Upper lobe of left lung (tissue), 6 donors: ENCODE results near the gene XCR1. TPM values are rescaled to one million over a fixed set of nuclear protein-coding genes. Genes with fewer than 3 reads are reported as not detected.
A peak's percentile ranks its signal among the peaks of the same experiment; 100 is the strongest.

Source experiments
- ATAC-seq, 2 donors: fragments of 200-7000 bp; cut with Tn5 transposase; one replicate each; pipeline ENCODE4 v1.9.1; 2022; ENCODE audit warnings: mild to moderate bottlenecking in 2 of 2, moderate library complexity in 2 of 2; ENCODE audit not compliant: low FRiP score in 2 of 2
- DNase-seq, 2 donors: peaks; one replicate each; pipeline ENCODE4 v3.0.0-alpha.2; 2019 to 2020
- H3K27ac ChIP-seq, 4 donors: fragments of 200-600 bp; sonication (generic); one replicate each; pipeline ENCODE4 v1.5.1; 2016 to 2019
- H3K27me3 ChIP-seq, 4 donors: fragments of 200-600 bp; sonication (generic); one replicate each; pipeline ENCODE4 v1.5.1; 2017 to 2019
- H3K36me3 ChIP-seq, 4 donors: fragments of 200-600 bp; sonication (generic); one replicate each; pipeline ENCODE4 v1.5.1; 2016 to 2019
- H3K4me1 ChIP-seq, 4 donors: fragments of 200-600 bp; sonication (generic); one replicate each; pipeline ENCODE4 v1.5.1; 2018 to 2019
- H3K4me3 ChIP-seq, 4 donors: fragments of 200-600 bp; sonication (generic); one replicate each; pipeline ENCODE4 v1.5.1; 2017 to 2019; ENCODE audit warnings: mild to moderate bottlenecking in 2 of 4, moderate library complexity in 1 of 4
- H3K9me3 ChIP-seq, 4 donors: fragments of 200-600 bp; sonication (generic); one replicate each; pipeline ENCODE4 v1.5.1; 2018 to 2019
- EP300 ChIP-seq, 4 donors: sonication (generic); formaldehyde crosslinking; IDR thresholded peaks; one replicate each; pipeline ENCODE4 v1.5.1; 2017; ENCODE audit warnings: antibody characterized with exemption in 4 of 4, control low read depth in 2 of 4
- POLR2A ChIP-seq, 4 donors: fragments of 450-650 bp; IDR thresholded peaks; one replicate each; pipeline ENCODE4 v1.5.1; 2016 to 2017; ENCODE audit warnings: antibody characterized with exemption in 4 of 4, mild to moderate bottlenecking in 2 of 4
- POLR2AphosphoS5 ChIP-seq, 2 donors: sonication (generic); formaldehyde crosslinking; IDR thresholded peaks; one replicate each; pipeline ENCODE4 v1.5.1; 2017; ENCODE audit warnings: antibody characterized with exemption in 2 of 2
- WGBS, 2 donors: methylation state at CpG; one replicate each; pipeline ENCODE4 v1.1.5; 2017 to 2018; 5-methylcytosine and 5-hydroxymethylcytosine counted together
- total RNA-seq, 6 donors: library from RNA; depleted of rRNA in 4 of 6; stranded (reverse); fragments of >200 nt in 4 of 6; gene quantifications; one replicate each; pipeline versions ENCODE4 v1.1.0 to v1.2.1, GENCODE V29; 2016 to 2021
- TF ChIP-seq, protein P1 (sequence below), 6 experiments: fragments of 450-650 bp in 4 of 6; fragments of 200-600 bp in 2 of 6; sonication (generic) in 2 of 6; IDR thresholded peaks; one replicate each; pipeline ENCODE4 v1.5.1; 2016 to 2019; ENCODE audit warnings: antibody characterized with exemption in 6 of 6
- donor health status: DM: no; HTN: no; CAD: no; lungs with moderate emphysema.
- donor health status: DM: no; HTN: yes; CAD: no; lungs with severe emphysema.

XCR1 gene
- total RNA-seq, 6 donors from 2014 or later: 0.15 to 0.47 (median 0.28) TPM; not detected in 2

DNA sequence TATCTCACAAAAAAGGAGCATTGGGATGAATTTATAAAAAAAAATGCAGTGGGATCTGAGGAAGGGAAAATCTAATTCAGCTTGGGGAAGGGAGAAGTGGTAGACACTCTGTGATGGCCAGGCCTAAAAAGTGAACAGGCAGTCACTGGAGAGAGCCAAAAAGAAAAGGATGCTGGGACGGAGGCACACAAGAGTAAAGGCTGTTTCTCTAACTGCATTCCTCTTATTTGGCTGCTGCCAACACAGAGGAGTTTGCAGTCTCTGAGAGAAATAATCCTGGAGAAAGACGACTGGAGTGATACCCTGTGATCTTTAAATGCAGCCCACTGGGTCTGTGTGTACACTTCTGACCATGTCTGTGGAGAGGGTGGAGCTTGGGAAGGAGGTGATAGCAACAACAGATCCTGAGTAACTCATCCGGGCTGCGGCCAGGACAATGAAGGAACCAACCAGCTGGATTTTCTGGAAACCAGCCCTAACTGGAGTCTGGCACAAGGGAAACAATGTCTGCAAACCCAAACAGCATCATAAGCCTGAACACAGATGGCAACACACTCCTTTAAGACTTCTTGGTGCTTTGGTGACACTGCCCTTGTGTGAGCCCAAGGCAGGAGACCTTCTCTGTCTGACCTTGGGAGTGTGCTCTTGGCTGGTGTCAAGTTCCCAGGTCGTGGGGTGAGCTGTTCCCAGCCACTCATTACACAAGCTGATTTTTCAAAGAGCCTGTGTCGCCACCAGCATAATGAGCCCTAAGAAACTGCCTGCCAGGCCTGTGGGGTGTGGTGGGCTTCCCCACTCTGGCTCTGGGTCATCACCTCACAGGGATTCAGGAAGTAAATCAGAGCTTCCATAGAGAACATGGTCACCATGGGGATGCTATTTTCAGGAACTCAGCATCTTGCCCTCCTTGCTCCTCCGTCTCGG is 39.7 kb downstream of the XCR1 start:
- Histone ChIP-seq H3K4me3 (no peak overlapping the region), H3K27ac (peak overlapping the region; percentile 77 to 86 (median 79)), H3K36me3 (peaks cover 3 to 23% (median 16%) of the 10 kb centered on the region in 4 donors), H3K27me3 (no peaks in the 10 kb centered on the region), H3K9me3 (no peaks in the 10 kb centered on the region), H3K4me1 (peaks cover 52 to 83% (median 62%) of the 10 kb centered on the region in 4 donors)
- ATAC-seq (peak; percentile 31 to 77), DNase-seq (no peak)
- WGBS, 2 donors: 51% methylated on average over 7 to 8 of the region's 8 CpGs
- no peak for TF ChIP-seq EP300 (IDR thresholded peaks at IDR 0.05)
- no peak for TF ChIP-seq POLR2A (IDR thresholded peaks at IDR 0.05)
- TF ChIP-seq, protein P1, sequence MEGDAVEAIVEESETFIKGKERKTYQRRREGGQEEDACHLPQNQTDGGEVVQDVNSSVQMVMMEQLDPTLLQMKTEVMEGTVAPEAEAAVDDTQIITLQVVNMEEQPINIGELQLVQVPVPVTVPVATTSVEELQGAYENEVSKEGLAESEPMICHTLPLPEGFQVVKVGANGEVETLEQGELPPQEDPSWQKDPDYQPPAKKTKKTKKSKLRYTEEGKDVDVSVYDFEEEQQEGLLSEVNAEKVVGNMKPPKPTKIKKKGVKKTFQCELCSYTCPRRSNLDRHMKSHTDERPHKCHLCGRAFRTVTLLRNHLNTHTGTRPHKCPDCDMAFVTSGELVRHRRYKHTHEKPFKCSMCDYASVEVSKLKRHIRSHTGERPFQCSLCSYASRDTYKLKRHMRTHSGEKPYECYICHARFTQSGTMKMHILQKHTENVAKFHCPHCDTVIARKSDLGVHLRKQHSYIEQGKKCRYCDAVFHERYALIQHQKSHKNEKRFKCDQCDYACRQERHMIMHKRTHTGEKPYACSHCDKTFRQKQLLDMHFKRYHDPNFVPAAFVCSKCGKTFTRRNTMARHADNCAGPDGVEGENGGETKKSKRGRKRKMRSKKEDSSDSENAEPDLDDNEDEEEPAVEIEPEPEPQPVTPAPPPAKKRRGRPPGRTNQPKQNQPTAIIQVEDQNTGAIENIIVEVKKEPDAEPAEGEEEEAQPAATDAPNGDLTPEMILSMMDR (IDR thresholded peaks at IDR 0.05): no peak
- TF ChIP-seq POLR2AphosphoS5 (IDR thresholded peaks at IDR 0.05): peak; percentile 12 to 14

DNA sequence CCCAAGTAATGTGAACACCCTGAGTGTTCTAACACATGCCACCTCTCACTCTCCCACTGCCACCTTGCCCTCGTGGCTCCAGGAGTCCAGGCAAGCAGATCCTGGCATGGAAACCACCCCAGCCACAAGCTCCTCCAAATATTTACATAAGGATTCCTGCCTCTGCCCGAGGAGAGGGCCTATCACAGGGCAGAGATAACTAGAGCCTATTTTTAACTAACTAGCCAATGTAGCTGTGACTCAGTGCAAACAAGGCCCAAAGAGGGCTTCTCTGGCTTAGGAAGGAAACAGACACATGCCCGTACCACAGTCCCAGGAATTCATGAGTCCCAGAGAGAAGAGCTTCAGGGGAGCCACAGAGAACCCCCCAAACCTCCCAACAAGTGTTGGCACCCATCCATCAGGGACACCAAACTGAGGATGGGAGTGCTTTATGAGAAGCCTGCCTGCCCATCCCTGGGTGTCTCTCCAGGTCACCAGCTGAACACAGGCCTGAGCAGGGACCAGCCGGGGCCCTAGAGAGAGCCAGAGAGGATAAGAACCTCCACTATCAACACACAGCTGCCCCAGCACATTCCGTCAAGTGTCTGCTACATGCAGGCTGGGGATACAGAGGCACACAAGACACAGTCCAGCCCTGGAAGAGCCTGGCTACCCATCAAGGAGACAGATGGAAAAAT is 40.8 kb downstream of the XCR1 start:
- no peaks in the 10 kb centered on the region for H3K27me3 ChIP-seq
- peaks cover 8 to 34% (median 28%) of the 10 kb centered on the region in 4 donors for H3K36me3 ChIP-seq
- peaks cover 41 to 71% (median 52%) of the 10 kb centered on the region in 4 donors for H3K4me1 ChIP-seq
- peak in 1 of 2 donors; percentile 10 for TF ChIP-seq POLR2AphosphoS5 (IDR thresholded peaks at IDR 0.05)
- no peak for TF ChIP-seq POLR2A (IDR thresholded peaks at IDR 0.05)
- DNase-seq: peak in 1 of 2 donors; percentile 80
- H3K4me3 ChIP-seq: no peak overlapping the region
- H3K27ac ChIP-seq: peak overlapping the region; percentile 77 to 86 (median 79)
- ATAC-seq: peak; percentile 48 to 79
- H3K9me3 ChIP-seq: no peaks in the 10 kb centered on the region
- 46 to 48% methylated on average over 5 of the region's 5 CpGs for WGBS, 2 donors

DNA sequence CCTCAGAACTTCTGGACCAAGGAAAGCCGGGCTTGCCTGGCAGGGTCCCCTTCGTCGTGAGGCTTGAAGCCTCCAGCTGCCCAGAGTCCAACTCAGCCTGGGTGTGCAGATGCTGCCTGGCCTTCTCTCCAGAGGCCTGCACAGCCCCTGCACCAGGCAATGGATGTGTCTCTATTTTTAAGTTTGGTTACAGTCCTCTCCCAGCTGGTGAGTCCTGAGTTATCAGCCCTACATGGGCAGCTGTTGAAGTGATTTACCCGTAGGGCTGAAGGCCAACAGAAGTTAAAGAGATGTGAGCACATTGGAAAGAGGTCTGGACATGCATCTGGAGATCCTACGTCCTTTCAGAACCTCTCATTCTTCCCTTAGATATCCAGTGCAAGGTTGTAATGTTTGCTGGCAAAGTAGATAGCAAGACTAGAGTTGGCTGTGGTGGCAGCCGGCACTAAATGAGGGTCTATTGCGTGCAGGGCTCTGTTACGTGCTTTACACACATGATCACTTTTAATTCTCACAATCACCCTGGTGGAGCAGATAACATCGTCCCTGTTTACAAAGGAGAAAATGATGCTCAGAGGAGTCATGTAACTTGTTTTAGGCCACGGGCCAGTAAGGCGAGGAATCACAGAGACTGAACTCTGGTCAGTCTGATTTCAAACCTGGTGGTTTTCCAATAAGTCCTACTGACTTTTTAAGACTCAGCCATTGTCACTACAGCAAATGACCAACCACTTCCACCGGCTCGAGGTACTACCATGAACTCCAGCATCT is 41.6 kb downstream of the XCR1 start:
- no peak for ATAC-seq
- TF ChIP-seq POLR2A (IDR thresholded peaks at IDR 0.05) (no peak), EP300 (IDR thresholded peaks at IDR 0.05) (no peak), POLR2AphosphoS5 (IDR thresholded peaks at IDR 0.05) (no peak)
- TF ChIP-seq, protein P1 (IDR thresholded peaks at IDR 0.05): no peak
- H3K27ac ChIP-seq: peak overlapping the region; percentile 51 to 86 (median 79)
- H3K9me3 ChIP-seq: no peaks in the 10 kb centered on the region
- H3K4me3 ChIP-seq: no peak overlapping the region
- H3K27me3 ChIP-seq: no peaks in the 10 kb centered on the region
- no peak for DNase-seq
- WGBS, 2 donors: 78 to 90% methylated on average over 13 of the region's 13 CpGs
- peaks cover 10 to 41% (median 35%) of the 10 kb centered on the region in 4 donors for H3K36me3 ChIP-seq
- H3K4me1 ChIP-seq: peaks cover 41 to 67% (median 50%) of the 10 kb centered on the region in 4 donors

DNA sequence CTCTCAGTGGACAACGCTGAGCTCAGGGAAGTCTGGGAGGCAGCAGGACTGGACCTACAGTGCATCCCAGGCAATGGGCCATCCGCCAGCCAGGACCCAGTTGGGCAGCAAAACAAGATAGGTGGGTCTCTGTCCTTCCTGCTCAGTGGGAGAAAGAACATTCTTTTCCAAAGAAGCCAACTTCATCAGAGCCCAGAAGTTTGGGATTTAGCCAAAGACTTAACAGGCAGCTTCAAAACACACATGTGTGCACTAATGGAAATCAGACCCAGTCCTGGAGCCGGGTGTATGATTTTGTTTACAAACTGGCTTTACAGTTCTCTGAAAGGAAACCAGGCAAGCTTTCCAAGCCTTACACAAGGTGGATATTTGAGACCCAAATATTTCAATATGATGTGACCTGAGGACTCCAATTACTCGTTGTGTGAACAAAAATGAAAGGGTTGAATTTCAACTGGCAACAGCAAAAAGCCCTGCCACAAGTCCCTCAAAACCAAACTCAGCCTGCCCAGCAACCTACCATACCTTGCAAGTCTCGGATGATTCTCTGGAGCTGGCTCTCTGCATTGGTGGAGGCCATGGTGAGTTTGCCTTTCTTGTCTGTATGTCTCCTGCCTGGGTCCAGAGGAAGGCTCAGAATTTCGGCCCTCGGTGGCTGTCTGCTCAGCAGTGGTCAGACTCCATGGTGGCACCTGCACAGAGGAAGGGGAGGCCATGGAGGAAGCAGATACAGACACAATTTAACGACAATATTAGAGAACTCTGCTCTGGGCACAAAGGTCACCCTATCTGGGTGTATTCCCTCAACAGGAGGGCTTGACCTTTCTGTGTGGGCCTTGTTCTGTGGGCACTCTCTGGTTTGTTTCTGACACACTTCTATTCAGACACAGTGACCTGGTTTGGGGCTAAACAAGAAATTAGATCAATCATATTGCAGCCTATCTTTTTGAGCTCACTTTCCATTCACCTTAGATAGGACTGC is 42.7 kb downstream of the XCR1 start:
- H3K36me3 ChIP-seq: peaks cover 14 to 52% (median 41%) of the 10 kb centered on the region in 4 donors
- peaks cover 41 to 57% (median 47%) of the 10 kb centered on the region in 4 donors for H3K4me1 ChIP-seq

More for the DNA sequence above, 42.7 kb downstream of the XCR1 start:
- no peaks in the 10 kb centered on the region for H3K9me3 ChIP-seq
- TF ChIP-seq EP300 (IDR thresholded peaks at IDR 0.05) (no peak), POLR2AphosphoS5 (IDR thresholded peaks at IDR 0.05) (no peak), POLR2A (IDR thresholded peaks at IDR 0.05) (no peak)
- TF ChIP-seq, protein P1 (IDR thresholded peaks at IDR 0.05): no peak
- H3K4me3 ChIP-seq: no peak overlapping the region
- no peaks in the 10 kb centered on the region for H3K27me3 ChIP-seq
- DNase-seq (no peak), ATAC-seq (no peak)
- 76 to 88% methylated on average over 8 of the region's 8 CpGs for WGBS, 2 donors
- H3K27ac ChIP-seq: peak overlapping the region; percentile 40 to 86 (median 66)
